Endothelial cell of umbilical vein (primary cell): ENCODE data around the gene PCDH15.

ENCODE experiments used
- CTCF ChIP-seq, 2 donors: IDR thresholded peaks; 1 replicate in 1 of 2; 2 replicates in 1 of 2; pipeline ENCODE4 v1.5.1; 2011; ENCODE audit warnings: low read length in 2 of 2, mild to moderate bottlenecking in 2 of 2, moderate library complexity in 2 of 2, control low read depth in 1 of 2, inconsistent platforms in 1 of 2, low read depth in 1 of 2; ENCODE audit not compliant: insufficient read depth in 1 of 2; ENCODE audit errors: extremely low read depth in 1 of 2
- MAX ChIP-seq: IDR thresholded peaks from 2 replicates; pipeline ENCODE4 v1.6.1; 2011; ENCODE audit not compliant: insufficient read depth, insufficient read length
- POLR2A ChIP-seq: IDR thresholded peaks from 2 replicates; pipeline ENCODE4 v1.6.1; 2012; ENCODE audit warnings: low read depth, mild to moderate bottlenecking, control low read depth, low read length

DNA sequence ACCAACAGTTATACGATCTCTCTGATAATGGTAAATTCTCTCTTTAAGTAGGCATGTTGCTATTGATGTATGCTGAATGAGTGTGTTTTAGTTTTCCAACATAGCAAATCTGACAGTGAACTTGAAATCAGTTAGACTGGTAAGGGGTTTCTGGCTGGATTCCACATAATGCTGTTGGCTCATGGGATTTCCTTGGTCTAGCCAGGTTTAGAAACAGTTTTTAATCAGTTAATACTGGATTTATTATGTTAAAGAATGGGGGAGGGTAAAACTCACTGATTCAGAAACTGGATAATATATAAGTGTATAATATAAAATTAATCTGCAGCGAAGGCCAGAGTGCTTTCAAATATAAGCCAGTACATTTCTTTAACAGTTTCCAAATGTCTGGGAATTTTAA, 55.6 kb downstream of the PCDH15 start:
- TF ChIP-seq MAX (no peak), CTCF (IDR thresholded peaks at IDR 0.05; ENCODE audit: extremely low read depth in 1 of 2, insufficient read depth in 1 of 2, low read depth in 1 of 2, low read length in 2 of 2) (no peak), POLR2A (no peak)
